T follicular helper cell (primary cell): ENCODE data around the gene LRRC26.
A peak's percentile ranks its signal among the peaks of the same experiment; 100 is the strongest.

Experiments
- DNase-seq: peaks from one replicate; pipeline ENCODE4 v3.0.0-alpha.2; 2020; ENCODE audit warnings: low read depth

The LRRC26 gene

GRCh38 chr9:137167747-137168572 is 1.9 kb downstream of the LRRC26 start:
- no peak for DNase-seq

- no peak for DNase-seq
Measured at GRCh38 chr9:137167277-137167746, 2.5 kb downstream of the LRRC26 start.

- DNase-seq, result no peak
Measured at GRCh38 chr9:137166380-137167229, 3.2 kb downstream of the LRRC26 start.

- DNase-seq, result no peak
Measured at GRCh38 chr9:137165250-137165836, 4.5 kb downstream of the LRRC26 start.

GRCh38 chr9:137164370-137165249 is 5.2 kb downstream of the LRRC26 start:
- DNase-seq, result no peak

- no peak for DNase-seq
Measured at GRCh38 chr9:137163805-137164204, 6.0 kb downstream of the LRRC26 start.

GRCh38 chr9:137163365-137163715 is 6.5 kb downstream of the LRRC26 start:
- no peak for DNase-seq

GRCh38 chr9:137162505-137163364 is 7.1 kb downstream of the LRRC26 start:
- no peak for DNase-seq

GRCh38 chr9:137161558-137162486 is 8.0 kb downstream of the LRRC26 start:
- DNase-seq, result no peak

GRCh38 chr9:137160716-137161557 is 8.9 kb downstream of the LRRC26 start:
- DNase-seq, result no peak

GRCh38 chr9:137160054-137160425 is 9.8 kb downstream of the LRRC26 start:
- no peak for DNase-seq

GRCh38 chr9:137159105-137160053 is 10.5 kb downstream of the LRRC26 start:
- no peak for DNase-seq

GRCh38 chr9:137158625-137159024 is 11.2 kb downstream of the LRRC26 start:
- no peak for DNase-seq

GRCh38 chr9:137157618-137158415 is 12.0 kb downstream of the LRRC26 start:
- DNase-seq, result no peak

GRCh38 chr9:137156567-137157375 is 13.1 kb downstream of the LRRC26 start:
- DNase-seq, result peak; percentile 40
